ENCODE data around the gene TCAIM. TPM values are rescaled to one million over a fixed set of nuclear protein-coding genes. Genes with fewer than 3 reads are reported as not detected.
A peak's percentile ranks its signal among the peaks of the same experiment; 100 is the strongest.

The TCAIM gene, protein sequence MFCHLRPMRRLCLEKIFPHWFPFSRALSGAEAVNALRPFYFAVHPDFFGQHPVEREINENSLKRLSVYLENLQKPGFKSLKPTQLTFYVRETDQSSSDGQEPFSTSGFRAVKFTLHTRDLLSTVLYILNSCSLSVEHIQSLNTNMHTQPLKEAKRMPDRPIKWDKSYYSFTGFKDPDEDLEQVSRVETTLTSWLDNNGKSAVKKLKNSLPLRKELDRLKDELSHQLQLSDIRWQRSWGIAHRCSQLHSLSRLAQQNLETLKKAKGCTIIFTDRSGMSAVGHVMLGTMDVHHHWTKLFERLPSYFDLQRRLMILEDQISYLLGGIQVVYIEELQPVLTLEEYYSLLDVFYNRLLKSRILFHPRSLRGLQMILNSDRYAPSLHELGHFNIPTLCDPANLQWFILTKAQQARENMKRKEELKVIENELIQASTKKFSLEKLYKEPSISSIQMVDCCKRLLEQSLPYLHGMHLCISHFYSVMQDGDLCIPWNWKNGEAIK
- 10 to 100 TPM; 19.3 to 19.4 TPM for total RNA-seq

DNA sequence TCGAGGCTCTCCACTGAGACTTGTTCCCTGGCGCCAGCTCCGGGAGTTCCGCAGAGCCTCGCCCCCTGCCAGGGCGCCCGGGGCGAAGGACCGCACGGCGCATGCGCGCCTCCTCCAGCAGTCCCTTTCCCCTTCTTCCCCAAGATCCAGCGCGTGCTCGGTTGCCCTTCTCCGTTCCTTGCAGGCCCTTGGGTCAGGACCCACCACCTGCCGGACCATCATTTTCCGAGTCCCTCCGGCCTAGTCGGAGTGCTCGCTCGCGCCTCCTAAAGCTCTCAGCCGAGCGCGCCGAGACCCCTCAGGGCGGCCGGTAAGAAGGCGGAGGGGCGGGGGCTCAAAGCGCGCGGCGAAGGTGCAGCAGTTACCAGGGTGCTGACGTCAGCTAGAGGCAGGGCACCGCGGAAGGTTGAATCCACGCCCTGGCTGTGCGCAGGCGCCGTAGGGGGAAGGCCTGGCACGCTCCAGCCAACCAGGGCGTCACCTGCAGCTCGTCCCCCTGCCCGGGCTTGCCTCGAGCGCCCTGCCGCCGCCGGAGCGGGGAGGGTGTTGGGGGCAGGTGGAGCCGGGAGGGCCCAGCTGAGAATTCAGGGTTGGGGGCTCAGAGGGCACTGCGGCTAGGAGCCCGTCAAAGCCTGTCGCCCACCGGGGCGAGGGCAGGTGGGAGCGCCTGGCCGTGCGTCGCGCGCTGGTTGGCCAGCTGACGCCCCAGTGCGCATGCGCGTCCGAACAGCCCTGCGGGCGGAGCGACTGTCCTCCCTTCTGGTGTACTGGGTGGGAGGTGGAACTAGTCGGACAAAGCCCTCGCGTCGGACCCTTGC is at the start of gene TCAIM:
TCAIM (plus strand) TSS at position 757 of the 818 bp plus-strand sequence. CDS start 16,017 bp downstream, outside the sequence.
- H3K4me1 Mint-ChIP-seq: peaks cover 24% of the 10 kb centered on the region
- DNase-seq: peak; percentile 98
- H3K36me3 Mint-ChIP-seq (ENCODE audit: low read depth): peaks cover 5% of the 10 kb centered on the region
- peak within 1 kb of the TSS; percentile 92 for H3K27ac Mint-ChIP-seq
- H3K27me3 Mint-ChIP-seq: peaks cover 10% of the 10 kb centered on the region
- POLR2A ChIA-PET: interaction anchor here (0.6 to 3.5 kb wide), 14 partner anchors 14 to 782 kb away, joined by 3 to 26 read pairs (median 6); partner anchors contain the start of genes EXOSC7, KIAA1143, KIF15 and ZDHHC3
- H3K9me3 Mint-ChIP-seq: no peaks in the 10 kb centered on the region
- peak within 1 kb of the TSS; percentile 95 for H3K4me3 Mint-ChIP-seq
- CTCF ChIA-PET: interaction anchor here (0.6 to 2.0 kb wide), 6 partner anchors 14 to 423 kb away, joined by 3 to 7 read pairs (median 4); partner anchors contain the start of genes KIAA1143 and KIF15

DNA sequence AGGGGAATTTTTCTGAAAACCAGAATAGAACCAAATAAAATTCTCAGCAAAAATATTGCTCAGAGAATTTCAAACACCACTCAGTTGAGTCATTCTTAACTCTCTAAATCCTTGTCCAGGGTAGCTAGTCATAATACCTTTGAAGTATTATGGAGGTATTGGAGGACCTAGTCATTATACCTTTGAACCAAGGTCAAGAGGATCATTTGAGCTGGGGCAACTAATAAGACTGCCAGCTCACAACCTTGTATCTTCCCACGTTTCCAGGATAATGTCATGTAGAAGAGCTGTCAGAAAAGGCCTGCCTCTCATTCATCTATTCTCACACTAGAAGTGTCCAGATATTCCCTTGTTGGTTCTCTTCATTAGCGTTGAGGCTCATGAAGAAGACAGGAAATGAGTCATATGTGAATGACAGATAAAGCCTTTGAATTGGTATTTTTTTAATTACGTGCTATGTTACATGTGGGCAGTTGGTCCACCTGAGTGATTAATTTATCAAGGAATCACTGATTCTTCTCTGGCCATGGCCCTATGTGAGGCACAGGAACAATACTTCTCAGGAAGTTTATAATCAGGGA is 48.6 kb upstream of the TCAIM start:
- CTCF ChIA-PET: no interaction called here

DNA sequence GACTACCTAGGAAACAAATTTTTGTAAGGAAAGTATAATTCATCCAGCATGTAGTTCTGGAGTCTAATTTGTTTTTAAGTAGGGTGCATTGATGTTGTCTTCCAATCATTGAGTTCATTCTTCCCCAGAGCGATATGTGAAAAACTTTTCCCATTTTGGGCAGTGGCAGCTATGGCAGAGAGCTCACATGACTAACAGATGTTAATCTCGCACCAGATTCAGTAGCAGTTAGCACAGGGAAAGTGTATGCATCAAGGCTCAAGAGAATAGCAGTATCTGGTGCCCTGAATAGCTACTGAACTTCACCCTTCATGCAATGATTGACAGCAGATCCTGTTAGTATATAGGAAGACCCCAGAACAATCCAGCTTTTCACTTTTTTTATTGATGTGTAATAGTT is 46.3 kb upstream of the TCAIM start:
- H3K4me1 Mint-ChIP-seq: no peaks in the 10 kb centered on the region
- no peak overlapping the region for H3K4me3 Mint-ChIP-seq
- no peaks in the 10 kb centered on the region for H3K9me3 Mint-ChIP-seq
- H3K27ac Mint-ChIP-seq: no peak overlapping the region
- POLR2A ChIA-PET: no interaction called here
- no peaks in the 10 kb centered on the region for H3K36me3 Mint-ChIP-seq (ENCODE audit: low read depth)
- peaks cover 20% of the 10 kb centered on the region for H3K27me3 Mint-ChIP-seq
- CTCF ChIA-PET: no interaction called here
- DNase-seq: no peak

More for the DNA sequence above, 48.6 kb upstream of the TCAIM start:
- Mint-ChIP-seq H3K36me3 (ENCODE audit: low read depth) (no peaks in the 10 kb centered on the region), H3K27ac (no peak overlapping the region), H3K27me3 (peaks cover 11% of the 10 kb centered on the region), H3K4me3 (no peak overlapping the region), H3K4me1 (no peaks in the 10 kb centered on the region), H3K9me3 (no peaks in the 10 kb centered on the region)
- no peak for DNase-seq
- POLR2A ChIA-PET: no interaction called here

DNA sequence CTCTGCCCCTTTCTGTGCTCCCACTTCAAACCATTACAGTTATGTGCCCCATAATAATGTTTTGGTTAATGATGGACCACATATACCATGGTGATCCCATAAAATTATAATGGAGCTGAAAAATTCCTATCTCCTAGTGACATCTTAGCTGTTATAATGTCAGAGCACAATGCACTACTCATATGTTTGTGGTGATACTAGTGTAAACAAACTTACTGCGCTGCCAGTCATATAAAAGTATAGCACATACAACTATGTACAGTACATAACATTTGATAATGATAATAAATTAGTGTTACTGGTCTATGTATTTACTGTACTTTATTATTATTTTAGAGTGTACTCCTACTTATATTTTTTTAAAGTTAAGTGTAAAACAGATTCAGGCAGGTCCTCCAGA is 45.6 kb upstream of the TCAIM start:
- H3K27me3 Mint-ChIP-seq: peaks cover 20% of the 10 kb centered on the region
- DNase-seq: no peak
- POLR2A ChIA-PET: no interaction called here
- no peaks in the 10 kb centered on the region for H3K4me1 Mint-ChIP-seq
- H3K9me3 Mint-ChIP-seq: no peaks in the 10 kb centered on the region
- no peaks in the 10 kb centered on the region for H3K36me3 Mint-ChIP-seq (ENCODE audit: low read depth)
- CTCF ChIA-PET: no interaction called here
- no peak overlapping the region for H3K27ac Mint-ChIP-seq
- H3K4me3 Mint-ChIP-seq: no peak overlapping the region

- Mint-ChIP-seq H3K4me1 (no peaks in the 10 kb centered on the region), H3K4me3 (no peak overlapping the region), H3K27ac (no peak overlapping the region), H3K36me3 (ENCODE audit: low read depth) (no peaks in the 10 kb centered on the region), H3K9me3 (no peaks in the 10 kb centered on the region), H3K27me3 (peaks cover 11% of the 10 kb centered on the region)
- no peak for DNase-seq
- ChIA-PET POLR2A (no interaction called here), CTCF (no interaction called here)
These were observed 41.3 kb upstream of the TCAIM start for GRCh38 chr3:44297255-44297654.

GRCh38 chr3:44301746-44302145 is 36.8 kb upstream of the TCAIM start:
- Mint-ChIP-seq H3K27me3 (peaks cover 11% of the 10 kb centered on the region), H3K36me3 (ENCODE audit: low read depth) (no peaks in the 10 kb centered on the region), H3K4me3 (no peak overlapping the region), H3K27ac (no peak overlapping the region), H3K4me1 (no peaks in the 10 kb centered on the region), H3K9me3 (no peaks in the 10 kb centered on the region)
- POLR2A ChIA-PET: no interaction called here
- CTCF ChIA-PET: no interaction called here
- no peak for DNase-seq

DNA sequence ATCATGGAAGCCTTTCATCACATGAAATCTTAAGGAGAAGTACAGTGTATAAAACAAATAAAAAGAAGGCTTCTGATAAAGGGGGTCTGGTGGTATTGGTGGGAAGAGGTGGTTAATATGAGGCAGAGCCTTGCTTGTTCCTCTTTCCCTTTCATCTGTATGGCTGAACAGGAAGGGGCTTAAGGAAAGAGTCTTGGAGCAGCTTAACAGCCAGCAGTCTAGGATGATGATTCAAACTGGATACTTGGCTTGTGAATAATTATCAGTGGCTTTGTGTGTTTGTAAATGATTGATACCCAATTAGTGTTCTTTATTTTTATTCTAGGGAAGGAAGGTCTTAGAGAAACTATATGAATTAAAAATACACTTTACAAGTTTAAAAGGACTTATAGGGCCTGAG is 29.1 kb upstream of the TCAIM start:
- Mint-ChIP-seq H3K9me3 (no peaks in the 10 kb centered on the region), H3K27ac (no peak overlapping the region), H3K36me3 (ENCODE audit: low read depth) (no peaks in the 10 kb centered on the region), H3K4me1 (no peaks in the 10 kb centered on the region), H3K27me3 (peaks cover 11% of the 10 kb centered on the region), H3K4me3 (no peak overlapping the region)
- no peak for DNase-seq
- POLR2A ChIA-PET: no interaction called here
- CTCF ChIA-PET: no interaction called here

DNA sequence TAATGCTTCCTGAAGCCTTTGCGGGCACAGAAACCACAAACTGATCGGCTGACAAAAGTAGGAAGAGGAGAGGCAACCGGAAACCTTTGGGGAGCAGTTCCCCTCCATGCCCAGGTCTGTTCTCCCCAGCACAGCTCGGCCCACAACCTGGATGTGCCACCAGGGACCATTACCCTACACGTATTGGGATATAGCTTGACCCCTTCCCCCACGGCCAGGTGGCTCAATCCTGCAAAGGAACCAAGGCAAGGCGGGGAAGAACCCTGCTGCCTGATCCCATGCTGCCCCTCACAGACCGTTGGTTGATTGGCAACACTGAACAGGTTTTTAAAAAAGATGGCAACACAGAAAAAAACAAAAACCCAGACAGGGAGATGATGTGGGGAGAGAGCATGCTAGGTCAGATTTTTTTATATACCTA is 19.7 kb upstream of the TCAIM start:
- Mint-ChIP-seq H3K36me3 (ENCODE audit: low read depth) (no peaks in the 10 kb centered on the region), H3K9me3 (no peaks in the 10 kb centered on the region), H3K27ac (no peak overlapping the region), H3K4me3 (no peak overlapping the region), H3K4me1 (no peaks in the 10 kb centered on the region), H3K27me3 (peaks cover 17% of the 10 kb centered on the region)
- ChIA-PET CTCF (no interaction called here), POLR2A (no interaction called here)
- no peak for DNase-seq

- H3K4me1 Mint-ChIP-seq: no peaks in the 10 kb centered on the region
- POLR2A ChIA-PET: no interaction called here
- no peak overlapping the region for H3K4me3 Mint-ChIP-seq
- no peaks in the 10 kb centered on the region for H3K36me3 Mint-ChIP-seq (ENCODE audit: low read depth)
- CTCF ChIA-PET: interaction anchor here (2.0 kb wide), 1 partner anchor 17 kb away, joined by 7 read pairs; the partner anchor contains the start of gene TCAIM
- H3K9me3 Mint-ChIP-seq: no peaks in the 10 kb centered on the region
- no peak overlapping the region for H3K27ac Mint-ChIP-seq
- peaks cover 26% of the 10 kb centered on the region for H3K27me3 Mint-ChIP-seq
- no peak for DNase-seq
These were observed 17.2 kb upstream of the TCAIM start for GRCh38 chr3:44321335-44321734.

- ChIA-PET POLR2A (interaction anchor here (1.4 kb wide), 1 partner anchor 15 kb away, joined by 5 read pairs; the partner anchor contains the start of gene TCAIM), CTCF (interaction anchor here (0.8 to 1.6 kb wide), 4 partner anchors 10 to 206 kb away, joined by 3 to 6 read pairs (median 4); partner anchors contain the start of gene TCAIM)
- H3K27ac Mint-ChIP-seq: no peak overlapping the region
- no peaks in the 10 kb centered on the region for H3K4me1 Mint-ChIP-seq
- H3K4me3 Mint-ChIP-seq: no peak overlapping the region
- no peaks in the 10 kb centered on the region for H3K9me3 Mint-ChIP-seq
- no peaks in the 10 kb centered on the region for H3K36me3 Mint-ChIP-seq (ENCODE audit: low read depth)
- H3K27me3 Mint-ChIP-seq: peaks cover 31% of the 10 kb centered on the region
- DNase-seq: peak; percentile 53
These were observed 15.1 kb upstream of the TCAIM start for GRCh38 chr3:44323341-44323955.

DNA sequence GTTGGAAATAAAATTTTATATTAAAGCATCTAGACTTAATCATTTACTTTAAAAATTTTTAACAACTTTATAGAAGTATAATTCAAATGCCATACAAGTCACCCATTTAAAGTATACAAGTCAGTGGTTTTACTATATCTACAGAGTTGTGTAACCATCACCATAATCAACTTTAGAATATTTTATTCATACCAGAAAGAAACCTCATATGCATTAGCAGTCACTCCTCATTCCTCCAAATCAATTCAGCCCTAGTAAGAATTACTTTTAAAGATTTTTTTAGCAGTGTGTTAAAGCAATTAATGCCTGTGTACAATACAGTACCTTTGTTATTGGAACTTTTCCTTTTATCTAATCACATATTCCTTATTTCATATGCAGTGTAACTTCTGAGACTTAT is 14.0 kb upstream of the TCAIM start:
- Mint-ChIP-seq H3K27me3 (peaks cover 29% of the 10 kb centered on the region), H3K27ac (no peak overlapping the region), H3K36me3 (ENCODE audit: low read depth) (no peaks in the 10 kb centered on the region), H3K4me1 (no peaks in the 10 kb centered on the region), H3K9me3 (no peaks in the 10 kb centered on the region), H3K4me3 (no peak overlapping the region)
- CTCF ChIA-PET: interaction anchor here (1.0 to 1.6 kb wide), 2 partner anchors 14 to 682 kb away, joined by 3 to 6 read pairs; partner anchors contain the start of gene TCAIM
- no peak for DNase-seq
- POLR2A ChIA-PET: interaction anchor here (1.4 kb wide), 1 partner anchor 14 kb away, joined by 5 read pairs; the partner anchor contains the start of gene TCAIM

GRCh38 chr3:44326019-44326418 is 12.5 kb upstream of the TCAIM start:
- peaks cover 29% of the 10 kb centered on the region for H3K27me3 Mint-ChIP-seq
- H3K36me3 Mint-ChIP-seq (ENCODE audit: low read depth): no peaks in the 10 kb centered on the region
- no peaks in the 10 kb centered on the region for H3K4me1 Mint-ChIP-seq
- CTCF ChIA-PET: interaction anchor here (1.0 kb wide), 1 partner anchor 11 kb away, joined by 3 read pairs; no protein-coding TSS in a partner anchor
- H3K4me3 Mint-ChIP-seq: no peak overlapping the region
- H3K27ac Mint-ChIP-seq: no peak overlapping the region
- no peaks in the 10 kb centered on the region for H3K9me3 Mint-ChIP-seq
- POLR2A ChIA-PET: no interaction called here
- DNase-seq: no peak
